Measurements from ENCODE around the gene WDR27. TPM values are rescaled to one million over a fixed set of nuclear protein-coding genes. Genes with fewer than 3 reads are reported as not detected.

Gene WDR27
- total and polyA plus RNA-seq, 12 donors = 6.0 to 66.7 (median 27.7) TPM

GRCh38 chr6:169536446-169537170 lies 165.2 kb downstream of the WDR27 start:
- H3K27ac ChIP-seq = no peak overlapping the region
- 79 to 93% (median 82%) methylated on average over 5 of the region's 5 CpGs for WGBS, 4 donors
- H3K9me3 ChIP-seq (replicated peaks in 1 of 3) = peaks cover 0 to 4% (median 0%) of the 10 kb centered on the region in 3 donors
- H3K36me3 ChIP-seq (replicated peaks in 1 of 2) = no peaks in the 10 kb centered on the region
- no peak for DNase-seq
- no peak overlapping the region for H3K4me3 ChIP-seq
- intact Hi-C loops (cut with DNase I) = no loop called here
- H3K27me3 ChIP-seq = no peaks in the 10 kb centered on the region
- no peaks in the 10 kb centered on the region for H3K4me1 ChIP-seq (replicated peaks in 1 of 2)
- no peak for TF ChIP-seq POLR2A (IDR thresholded peaks at IDR 0.05)
- TF ChIP-seq, protein P1, sequence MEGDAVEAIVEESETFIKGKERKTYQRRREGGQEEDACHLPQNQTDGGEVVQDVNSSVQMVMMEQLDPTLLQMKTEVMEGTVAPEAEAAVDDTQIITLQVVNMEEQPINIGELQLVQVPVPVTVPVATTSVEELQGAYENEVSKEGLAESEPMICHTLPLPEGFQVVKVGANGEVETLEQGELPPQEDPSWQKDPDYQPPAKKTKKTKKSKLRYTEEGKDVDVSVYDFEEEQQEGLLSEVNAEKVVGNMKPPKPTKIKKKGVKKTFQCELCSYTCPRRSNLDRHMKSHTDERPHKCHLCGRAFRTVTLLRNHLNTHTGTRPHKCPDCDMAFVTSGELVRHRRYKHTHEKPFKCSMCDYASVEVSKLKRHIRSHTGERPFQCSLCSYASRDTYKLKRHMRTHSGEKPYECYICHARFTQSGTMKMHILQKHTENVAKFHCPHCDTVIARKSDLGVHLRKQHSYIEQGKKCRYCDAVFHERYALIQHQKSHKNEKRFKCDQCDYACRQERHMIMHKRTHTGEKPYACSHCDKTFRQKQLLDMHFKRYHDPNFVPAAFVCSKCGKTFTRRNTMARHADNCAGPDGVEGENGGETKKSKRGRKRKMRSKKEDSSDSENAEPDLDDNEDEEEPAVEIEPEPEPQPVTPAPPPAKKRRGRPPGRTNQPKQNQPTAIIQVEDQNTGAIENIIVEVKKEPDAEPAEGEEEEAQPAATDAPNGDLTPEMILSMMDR (IDR thresholded peaks at IDR 0.05) = no peak

- peaks cover 0 to 4% (median 0%) of the 10 kb centered on the region in 3 donors for H3K9me3 ChIP-seq (replicated peaks in 1 of 3)
- TF ChIP-seq, protein P1 (IDR thresholded peaks at IDR 0.05) = no peak
- TF ChIP-seq POLR2A (IDR thresholded peaks at IDR 0.05) = no peak
- intact Hi-C loops (cut with DNase I) = no loop called here
- WGBS, 4 donors = 90 to 95% (median 92%) methylated on average over 3 of the region's 3 CpGs
- H3K4me1 ChIP-seq (replicated peaks in 1 of 2) = no peaks in the 10 kb centered on the region
- no peaks in the 10 kb centered on the region for H3K27me3 ChIP-seq
- H3K4me3 ChIP-seq = no peak overlapping the region
- DNase-seq = no peak
- no peaks in the 10 kb centered on the region for H3K36me3 ChIP-seq (replicated peaks in 1 of 2)
- no peak overlapping the region for H3K27ac ChIP-seq
These were observed 167.8 kb downstream of the WDR27 start for GRCh38 chr6:169534039-169534421.

- Histone ChIP-seq H3K4me3 (no peak overlapping the region), H3K27ac (no peak overlapping the region), H3K36me3 (replicated peaks in 1 of 2) (no peaks in the 10 kb centered on the region), H3K27me3 (no peaks in the 10 kb centered on the region), H3K4me1 (replicated peaks in 1 of 2) (no peaks in the 10 kb centered on the region), H3K9me3 (replicated peaks in 1 of 3) (peaks cover 0 to 4% (median 0%) of the 10 kb centered on the region in 3 donors)
- no peak for DNase-seq
- intact Hi-C loops (cut with DNase I) = no loop called here
- no peak for TF ChIP-seq POLR2A (IDR thresholded peaks at IDR 0.05)
- TF ChIP-seq, protein P1 (IDR thresholded peaks at IDR 0.05) = no peak
- 90 to 99% (median 96%) methylated on average over 6 of the region's 6 CpGs for WGBS, 4 donors
These were observed 168.4 kb downstream of the WDR27 start for GRCh38 chr6:169533301-169534038.

- intact Hi-C loops (cut with DNase I) = no loop called here
- DNase-seq = no peak
- WGBS, 4 donors = 80 to 87% (median 83%) methylated on average over 1 of the region's 1 CpG
These were observed 171.1 kb downstream of the WDR27 start for GRCh38 chr6:169530752-169531123.

More at GRCh38 chr6:169530752-169531123, 171.1 kb downstream of the WDR27 start:
- Histone ChIP-seq H3K27me3 (no peaks in the 10 kb centered on the region), H3K27ac (no peak overlapping the region), H3K9me3 (replicated peaks in 1 of 3) (no peaks in the 10 kb centered on the region), H3K36me3 (replicated peaks in 1 of 2) (no peaks in the 10 kb centered on the region), H3K4me3 (no peak overlapping the region), H3K4me1 (replicated peaks in 1 of 2) (no peaks in the 10 kb centered on the region)
- TF ChIP-seq, protein P1 (IDR thresholded peaks at IDR 0.05) = no peak
- no peak for TF ChIP-seq POLR2A (IDR thresholded peaks at IDR 0.05)
